HG02678 (cell line): ENCODE measurements around the gene CPLX4.
A peak's percentile ranks its signal among the peaks of the same experiment; 100 is the strongest.
"Not testable (repeated sequence)": the region's sequence is repeated elsewhere in the genome, so short reads cannot be mapped to it uniquely, and the experiment has no call there.

ENCODE experiments used
- ATAC-seq: cut with Tn5 transposase; IDR thresholded peaks from one replicate; pipeline ENCODE4 v1.9.1; 2021; ENCODE audit warnings: mild to moderate bottlenecking, moderate library complexity; ENCODE audit not compliant: unreplicated experiment

The CPLX4 gene

GRCh38 chr18:59271606-59272220, 46.7 kb downstream of the CPLX4 start:
- no peak for ATAC-seq

- ATAC-seq = no peak
Measured at GRCh38 chr18:59270689-59271257, 47.7 kb downstream of the CPLX4 start.

GRCh38 chr18:59269563-59270119, 48.8 kb downstream of the CPLX4 start:
- ATAC-seq = no peak

- ATAC-seq = no peak
Measured at GRCh38 chr18:59268721-59269562, 49.5 kb downstream of the CPLX4 start.

- ATAC-seq = no peak
Measured at GRCh38 chr18:59268127-59268720, 50.2 kb downstream of the CPLX4 start.

GRCh38 chr18:59267503-59268126, 50.8 kb downstream of the CPLX4 start:
- ATAC-seq = no peak

GRCh38 chr18:59266886-59267502, 51.5 kb downstream of the CPLX4 start:
- ATAC-seq = no peak

GRCh38 chr18:59266459-59266858, 52.0 kb downstream of the CPLX4 start:
- ATAC-seq = no peak

- no peak for ATAC-seq
Measured at GRCh38 chr18:59265974-59266369, 52.5 kb downstream of the CPLX4 start.

- ATAC-seq = no peak
Measured at GRCh38 chr18:59265246-59265973, 53.0 kb downstream of the CPLX4 start.

GRCh38 chr18:59264651-59265245, 53.7 kb downstream of the CPLX4 start:
- ATAC-seq = no peak

- no peak for ATAC-seq
Measured at GRCh38 chr18:59264121-59264571, 54.3 kb downstream of the CPLX4 start.

- ATAC-seq = no peak
Measured at GRCh38 chr18:59263661-59264060, 54.8 kb downstream of the CPLX4 start.

GRCh38 chr18:59262243-59262642, 56.2 kb downstream of the CPLX4 start:
- ATAC-seq = not testable (repeated sequence)

- not testable (repeated sequence) for ATAC-seq
Measured at GRCh38 chr18:59261842-59262241, 56.6 kb downstream of the CPLX4 start.

- not testable (repeated sequence) for ATAC-seq
Measured at GRCh38 chr18:59255491-59255890, 63.0 kb downstream of the CPLX4 start.

GRCh38 chr18:59249199-59249774, 69.2 kb downstream of the CPLX4 start:
- ATAC-seq = peak; percentile 44

- ATAC-seq = no peak
Measured at GRCh38 chr18:59246796-59247195, 71.7 kb downstream of the CPLX4 start.
